Esophagus (tissue), 2 donors: Measurements from ENCODE around the gene SRP68. TPM values are rescaled to one million over a fixed set of nuclear protein-coding genes. Genes with fewer than 3 reads are reported as not detected.

Source experiments
- H3K27ac ChIP-seq, 2 donors: one replicate each; pipeline ENCODE4 v1.5.1; 2013; ENCODE audit warnings: low read depth in 2 of 2, mild to moderate bottlenecking in 2 of 2, inconsistent platforms in 1 of 2, low read length in 1 of 2, moderate library complexity in 1 of 2
- H3K27me3 ChIP-seq, 2 donors: one replicate each; pipeline ENCODE4 v1.6.1; 2013; ENCODE audit warnings: low read length in 2 of 2, control low read depth in 1 of 2, mild to moderate bottlenecking in 1 of 2; ENCODE audit not compliant: insufficient read depth in 2 of 2, control insufficient read depth in 1 of 2
- H3K36me3 ChIP-seq, 2 donors: one replicate each; pipeline ENCODE4 v1.6.1; 2013; ENCODE audit warnings: low read length in 1 of 2; ENCODE audit not compliant: control insufficient read depth in 2 of 2, insufficient read depth in 2 of 2
- H3K4me1 ChIP-seq, 2 donors: one replicate each; pipeline ENCODE4 v1.6.1; 2013; ENCODE audit warnings: low read length in 1 of 2; ENCODE audit not compliant: control insufficient read depth in 2 of 2, insufficient read depth in 2 of 2
- H3K4me3 ChIP-seq, 2 donors: one replicate each; pipeline ENCODE4 v1.5.1; 2013; ENCODE audit warnings: low read length in 2 of 2, mild to moderate bottlenecking in 2 of 2, low read depth in 1 of 2, moderate library complexity in 1 of 2
- H3K9me3 ChIP-seq, 2 donors: one replicate each; pipeline ENCODE4 v1.6.1; 2013; ENCODE audit warnings: mild to moderate bottlenecking in 2 of 2, low read depth in 1 of 2, low read length in 1 of 2, moderate library complexity in 1 of 2; ENCODE audit not compliant: control insufficient read depth in 2 of 2, insufficient read depth in 1 of 2
- WGBS, 2 donors: extraction: QIAGEN DNeasy Blood & Tissue Kit; methylation state at CpG; one replicate each; pipeline ENCODE4 v1.1.7; 2013; 5-methylcytosine and 5-hydroxymethylcytosine counted together
- polyA plus RNA-seq, 2 donors: library from polyadenylated mRNA; stranded (reverse); fragments of 200-250 nt; gene quantifications; one replicate each; pipeline ENCODE4 v1.2.3, GENCODE V29; 2013
- donor health status: healthy with polysubstance abuse.
- donor health status: Bipolar disorder and iron deficiency.

Gene SRP68
- polyA plus RNA-seq, 2 donors: 34.3 to 57.9 TPM

DNA sequence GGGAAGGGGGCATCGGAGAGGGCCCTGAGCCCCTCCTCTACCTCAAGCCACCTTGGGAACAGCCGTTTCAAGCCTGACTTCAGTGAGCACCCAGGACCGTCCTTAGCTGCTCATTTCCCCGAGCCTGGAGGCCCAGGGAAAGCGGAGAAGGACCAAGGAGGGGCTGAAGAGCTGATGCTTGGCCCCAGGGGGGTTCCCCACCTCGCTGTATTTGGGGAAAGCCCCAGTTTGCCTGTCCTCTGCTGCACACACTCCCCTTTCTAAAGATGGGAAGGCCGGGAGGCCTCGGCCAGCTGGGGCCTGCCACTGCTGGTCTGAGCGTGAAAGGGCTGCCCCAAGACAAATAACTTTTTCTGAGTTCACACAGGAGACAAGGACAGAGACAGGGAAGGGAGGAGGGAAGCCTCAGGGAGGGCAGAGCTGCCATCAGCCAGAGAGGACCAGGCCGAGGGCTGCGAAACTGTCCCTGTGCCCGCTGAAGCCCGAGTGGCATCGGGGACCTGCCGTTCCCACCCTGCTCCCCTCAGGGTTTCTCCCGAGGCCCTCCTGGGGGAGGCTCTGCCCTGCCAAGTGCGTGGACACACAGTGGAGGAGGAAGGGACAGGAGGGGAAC, 18.3 kb upstream of the SRP68 start:
- H3K27ac ChIP-seq: no peak overlapping the region

DNA sequence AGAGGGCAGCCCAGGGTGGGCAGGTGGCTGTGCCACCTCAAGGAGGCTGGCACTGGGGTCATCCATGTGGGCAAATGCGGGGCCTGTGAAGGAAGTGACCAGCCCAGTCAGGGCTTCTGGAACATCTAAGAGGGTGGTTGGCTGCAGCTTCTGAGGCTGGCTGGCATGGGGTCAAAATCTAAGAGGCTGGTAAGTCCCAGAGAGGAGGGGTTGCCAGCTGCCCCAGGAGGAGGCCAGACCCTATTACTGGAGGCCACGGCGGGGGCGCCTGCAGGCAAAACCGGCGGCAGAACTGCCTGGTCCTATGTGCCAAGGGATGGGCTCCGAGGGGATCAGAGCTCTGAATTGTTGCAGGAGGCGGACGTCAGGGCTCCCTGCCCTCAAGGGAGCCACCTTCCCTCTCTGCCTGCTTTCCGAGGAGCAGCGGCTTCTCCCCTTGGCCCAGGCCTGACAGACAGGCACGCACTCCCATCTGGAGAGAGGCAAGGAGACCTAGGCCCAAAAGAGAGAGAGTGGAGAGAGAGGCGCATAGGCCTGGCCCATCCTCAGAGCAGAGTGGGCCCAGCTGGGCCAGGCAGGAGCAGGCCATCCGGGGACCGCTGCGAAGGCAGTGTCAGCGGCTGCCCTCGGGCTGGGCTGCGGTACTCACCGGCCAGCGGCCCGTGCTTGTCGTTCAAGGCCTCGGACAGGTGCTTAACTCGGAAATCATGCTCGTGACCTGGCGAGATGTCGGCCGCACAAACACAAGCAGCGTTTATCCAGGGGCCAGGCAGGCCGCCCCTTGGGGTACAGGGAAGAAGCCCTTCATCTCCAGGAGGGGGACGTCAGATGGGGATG, 17.6 kb upstream of the SRP68 start:
- Histone ChIP-seq H3K9me3 (no peaks in the 10 kb centered on the region), H3K4me1 (peaks cover 0 to 4% of the 10 kb centered on the region in 2 donors), H3K36me3 (peaks cover 46 to 81% of the 10 kb centered on the region in 2 donors), H3K4me3 (no peak overlapping the region), H3K27me3 (no peaks in the 10 kb centered on the region), H3K27ac (no peak overlapping the region)
- 88 to 91% methylated on average over 32 of the region's 32 CpGs for WGBS, 2 donors

More for the DNA sequence above, 18.3 kb upstream of the SRP68 start:
- H3K36me3 ChIP-seq: peaks cover 40 to 75% of the 10 kb centered on the region in 2 donors
- no peaks in the 10 kb centered on the region for H3K4me1 ChIP-seq
- WGBS, 2 donors: 62 to 63% methylated on average over 17 of the region's 17 CpGs
- no peaks in the 10 kb centered on the region for H3K27me3 ChIP-seq
- no peak overlapping the region for H3K4me3 ChIP-seq
- H3K9me3 ChIP-seq: no peaks in the 10 kb centered on the region

DNA sequence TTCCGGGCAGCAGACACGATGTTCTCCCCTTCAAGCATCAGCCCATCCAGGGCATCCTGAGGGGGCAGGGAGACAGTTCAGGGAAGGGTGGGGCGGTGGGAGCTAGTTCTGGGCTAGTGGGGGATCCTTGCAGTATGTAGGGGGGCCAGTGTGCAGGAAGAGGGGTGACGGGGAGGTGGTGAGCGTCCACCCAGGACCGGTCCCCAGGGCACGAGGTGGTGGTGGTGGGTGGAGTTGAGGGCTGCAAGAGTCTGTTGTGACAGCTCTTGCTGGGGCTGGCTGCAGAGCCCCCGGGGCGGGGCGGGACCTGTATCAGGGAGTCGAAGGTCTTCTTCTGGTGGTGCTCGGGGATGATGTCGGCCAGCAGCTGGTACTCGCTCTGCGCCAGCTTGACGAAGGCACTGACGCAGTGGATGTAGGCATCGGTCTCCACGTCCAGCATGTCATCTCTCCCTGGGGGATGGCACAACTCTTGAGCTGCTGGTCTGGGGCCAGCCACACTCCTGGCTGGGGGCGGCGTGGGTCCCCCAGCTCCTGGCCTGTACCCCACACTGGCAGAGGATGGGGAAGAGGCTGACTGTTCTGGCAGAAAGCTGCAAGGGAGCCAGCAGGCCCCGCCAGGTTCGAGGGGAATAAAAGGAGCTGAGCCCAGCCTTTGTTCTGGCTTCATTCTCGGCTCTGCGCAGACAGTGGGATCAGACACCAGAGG, 16.7 kb upstream of the SRP68 start:
- WGBS, 2 donors: 93 to 96% methylated on average over 25 of the region's 25 CpGs
- H3K9me3 ChIP-seq: no peaks in the 10 kb centered on the region
- peaks cover 0 to 4% of the 10 kb centered on the region in 2 donors for H3K4me1 ChIP-seq
- H3K27ac ChIP-seq: no peak overlapping the region
- peaks cover 49 to 85% of the 10 kb centered on the region in 2 donors for H3K36me3 ChIP-seq
- no peak overlapping the region for H3K4me3 ChIP-seq
- H3K27me3 ChIP-seq: no peaks in the 10 kb centered on the region

- no peaks in the 10 kb centered on the region for H3K27me3 ChIP-seq
- no peak overlapping the region for H3K4me3 ChIP-seq
- H3K27ac ChIP-seq: no peak overlapping the region
- no peaks in the 10 kb centered on the region for H3K9me3 ChIP-seq
- peaks cover 0 to 4% of the 10 kb centered on the region in 2 donors for H3K4me1 ChIP-seq
- 87 to 94% methylated on average over 25 of the region's 25 CpGs for WGBS, 2 donors
- H3K36me3 ChIP-seq: peaks cover 44 to 85% of the 10 kb centered on the region in 2 donors
Measured at GRCh38 chr17:76088041-76088867, 15.9 kb upstream of the SRP68 start.

DNA sequence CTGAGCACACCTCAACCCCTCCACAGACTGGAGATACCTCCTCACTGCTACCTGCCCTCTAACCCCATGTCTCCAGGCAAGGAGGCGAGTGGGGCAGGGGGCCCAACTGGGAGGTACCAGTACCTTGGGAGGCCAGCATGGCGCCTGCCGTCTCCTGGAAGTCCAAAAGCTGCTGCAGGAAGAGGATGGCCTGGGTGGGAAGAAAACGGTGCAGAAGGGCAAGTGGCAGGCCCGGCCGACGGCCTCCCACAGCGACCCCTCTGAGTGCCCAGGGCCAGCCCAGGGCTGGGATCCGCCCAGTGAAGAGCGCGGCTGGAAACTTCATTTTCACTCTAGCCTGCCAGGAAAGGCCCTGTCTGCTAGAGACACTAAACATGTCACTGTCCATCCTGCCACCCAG, 15.2 kb upstream of the SRP68 start:
- Histone ChIP-seq H3K36me3 (peaks cover 46 to 84% of the 10 kb centered on the region in 2 donors), H3K27ac (no peak overlapping the region), H3K27me3 (no peaks in the 10 kb centered on the region), H3K4me1 (peaks cover 0 to 4% of the 10 kb centered on the region in 2 donors), H3K4me3 (no peak overlapping the region), H3K9me3 (no peaks in the 10 kb centered on the region)
- 88 to 94% methylated on average over 11 of the region's 11 CpGs for WGBS, 2 donors

GRCh38 chr17:76086384-76086783, 14.1 kb upstream of the SRP68 start:
- H3K27ac ChIP-seq: no peak overlapping the region
- H3K4me3 ChIP-seq: no peak overlapping the region
- H3K36me3 ChIP-seq: peaks cover 42 to 77% of the 10 kb centered on the region in 2 donors
- 96 to 97% methylated on average over 9 of the region's 9 CpGs for WGBS, 2 donors
- no peaks in the 10 kb centered on the region for H3K27me3 ChIP-seq
- H3K9me3 ChIP-seq: peaks cover 0 to 3% of the 10 kb centered on the region in 2 donors
- peaks cover 0 to 4% of the 10 kb centered on the region in 2 donors for H3K4me1 ChIP-seq

DNA sequence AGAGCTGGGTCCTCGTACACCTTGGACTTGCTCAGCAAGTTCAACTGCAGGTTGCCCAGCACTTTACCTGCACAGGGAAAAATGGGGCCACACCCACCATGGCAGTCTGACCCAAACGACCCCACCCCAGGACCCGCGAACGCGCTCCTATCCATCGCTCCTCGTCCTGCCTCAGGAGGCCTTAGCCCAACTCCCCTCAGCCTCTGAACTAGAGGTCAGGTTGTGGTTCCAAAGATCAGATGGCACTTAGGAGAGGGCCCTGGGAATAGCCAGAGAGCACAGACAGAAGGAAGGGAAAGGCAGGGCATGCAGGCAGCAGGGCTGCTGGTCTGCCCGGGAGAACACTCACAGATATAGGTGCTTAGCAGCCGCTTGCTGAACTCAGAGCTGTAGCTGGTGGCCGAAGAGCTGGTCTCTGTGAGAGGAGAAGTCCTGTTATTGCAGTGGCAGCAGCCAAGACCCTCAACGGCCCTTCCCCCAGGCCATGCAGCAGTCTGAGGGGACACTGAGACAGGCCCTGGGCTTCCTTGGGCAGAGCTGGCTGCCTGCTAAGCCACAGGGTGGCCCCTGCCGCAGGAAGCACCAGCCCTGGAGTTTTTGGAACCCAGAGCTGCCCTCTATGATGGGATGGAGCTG, 13.5 kb upstream of the SRP68 start:
- 86 to 88% methylated on average over 13 of the region's 13 CpGs for WGBS, 2 donors
- Histone ChIP-seq H3K27me3 (no peaks in the 10 kb centered on the region), H3K36me3 (peaks cover 42 to 75% of the 10 kb centered on the region in 2 donors), H3K9me3 (peaks cover 0 to 3% of the 10 kb centered on the region in 2 donors), H3K27ac (no peak overlapping the region), H3K4me1 (peaks cover 0 to 4% of the 10 kb centered on the region in 2 donors), H3K4me3 (no peak overlapping the region)

DNA sequence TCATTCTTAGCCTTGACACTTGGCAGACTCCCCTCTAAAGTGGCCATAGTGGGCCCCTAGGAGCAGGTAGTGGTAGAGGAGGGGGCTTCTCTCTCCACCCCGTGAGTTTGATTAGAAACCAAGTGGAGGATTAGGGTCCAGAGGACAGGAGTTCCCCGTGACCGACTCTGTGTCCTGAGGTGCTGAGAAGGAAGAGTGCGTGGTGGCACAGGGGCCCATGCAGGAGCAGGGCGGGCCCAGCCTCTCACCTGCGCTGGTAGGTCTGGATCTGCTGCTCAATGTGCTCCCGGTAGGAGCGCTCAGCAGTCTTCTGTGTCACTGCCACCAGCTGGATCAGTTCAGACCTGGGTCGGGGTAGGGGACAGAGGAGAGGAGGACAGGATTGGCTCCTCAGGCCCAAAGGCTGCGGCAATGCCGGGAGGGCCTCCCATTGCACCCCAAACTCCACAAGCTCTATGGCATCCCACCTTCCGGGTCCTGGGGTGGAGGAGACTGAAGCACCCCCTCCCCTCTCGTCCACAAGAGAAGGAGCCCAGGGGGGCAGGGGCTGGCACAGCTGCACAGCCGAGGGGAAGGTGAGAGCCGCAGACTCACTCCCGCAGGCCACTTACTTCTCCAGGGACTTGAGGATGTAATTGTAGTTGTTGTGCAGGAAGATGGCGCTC, 12.9 kb upstream of the SRP68 start:
- 81 to 84% methylated on average over 17 of the region's 17 CpGs for WGBS, 2 donors
- no peak overlapping the region for H3K27ac ChIP-seq
- peaks cover 42 to 72% of the 10 kb centered on the region in 2 donors for H3K36me3 ChIP-seq
- H3K9me3 ChIP-seq: peaks cover 0 to 3% of the 10 kb centered on the region in 2 donors
- H3K4me3 ChIP-seq: no peak overlapping the region
- H3K4me1 ChIP-seq: peaks cover 0 to 4% of the 10 kb centered on the region in 2 donors
- no peaks in the 10 kb centered on the region for H3K27me3 ChIP-seq
